ENCODE measurements around the gene CFAP251. TPM values are rescaled to one million over a fixed set of nuclear protein-coding genes. Genes with fewer than 3 reads are reported as not detected.

The CFAP251 gene
- total RNA-seq, 2 donors from 2014 or later: 0.55 to 4.5 TPM

DNA sequence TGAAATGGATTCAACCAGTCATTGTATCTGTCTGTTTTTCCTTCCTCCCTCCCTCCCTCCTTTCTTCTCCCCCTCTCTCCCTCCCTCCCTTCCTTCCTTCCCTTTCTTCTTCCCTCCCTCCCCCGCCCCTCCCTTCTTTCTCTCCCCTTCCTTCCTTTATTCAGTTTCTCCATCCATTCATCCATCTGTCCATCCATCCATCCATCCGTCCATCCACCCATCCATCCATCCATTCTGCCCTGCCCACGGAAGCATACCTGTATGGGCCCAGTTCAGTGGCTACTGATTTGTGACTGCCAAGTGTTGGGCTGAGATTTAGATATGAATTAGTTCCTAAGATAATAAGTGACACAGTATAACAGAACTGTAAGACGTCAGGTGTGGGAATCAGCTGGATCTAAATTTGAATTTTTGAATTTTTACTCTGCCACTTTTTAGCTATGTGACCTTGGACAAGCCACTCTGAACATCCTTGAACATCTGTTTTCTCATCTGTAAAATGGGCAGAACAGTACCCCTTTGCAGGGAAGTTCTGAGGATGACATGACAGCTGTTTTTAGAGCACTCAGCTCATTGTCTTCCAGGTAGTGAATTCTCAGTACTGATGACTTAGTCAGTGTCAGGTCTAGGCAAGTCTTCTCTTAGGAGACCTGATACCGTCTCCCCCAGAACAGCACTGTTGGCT lies 42.9 kb downstream of the CFAP251 start:
- no peaks in the 10 kb centered on the region for H3K4me1 ChIP-seq (replicated peaks)
- DNase-seq (ENCODE audit: low spot score): no peak
- no peak overlapping the region for H3K27ac ChIP-seq
- no peak overlapping the region for H3K4me3 ChIP-seq
- intact Hi-C loops (cut with DNase I): loop anchor here (5.0 kb wide), 1 partner anchor 61 kb away; the partner anchor contains the start of gene BCL7A
- no peaks in the 10 kb centered on the region for H3K9me3 ChIP-seq
- peaks cover 7% of the 10 kb centered on the region for H3K27me3 ChIP-seq (replicated peaks; ENCODE audit: insufficient read depth)
- TF ChIP-seq POLR2A (IDR thresholded peaks at IDR 0.05): no peak
- no peak for TF ChIP-seq POLR2AphosphoS5 (IDR thresholded peaks at IDR 0.05)
- no peak for TF ChIP-seq CTCF (IDR thresholded peaks at IDR 0.05)
- H3K36me3 ChIP-seq: no peaks in the 10 kb centered on the region
- WGBS: 87% methylated on average over 5 of the region's 5 CpGs

GRCh38 chr12:121963341-121964018 lies 45.1 kb downstream of the CFAP251 start:
- 89% methylated on average over 15 of the region's 15 CpGs for WGBS
- intact Hi-C loops (cut with DNase I): loop anchor here (5.0 kb wide), 1 partner anchor 59 kb away; the partner anchor contains the start of gene BCL7A

DNA sequence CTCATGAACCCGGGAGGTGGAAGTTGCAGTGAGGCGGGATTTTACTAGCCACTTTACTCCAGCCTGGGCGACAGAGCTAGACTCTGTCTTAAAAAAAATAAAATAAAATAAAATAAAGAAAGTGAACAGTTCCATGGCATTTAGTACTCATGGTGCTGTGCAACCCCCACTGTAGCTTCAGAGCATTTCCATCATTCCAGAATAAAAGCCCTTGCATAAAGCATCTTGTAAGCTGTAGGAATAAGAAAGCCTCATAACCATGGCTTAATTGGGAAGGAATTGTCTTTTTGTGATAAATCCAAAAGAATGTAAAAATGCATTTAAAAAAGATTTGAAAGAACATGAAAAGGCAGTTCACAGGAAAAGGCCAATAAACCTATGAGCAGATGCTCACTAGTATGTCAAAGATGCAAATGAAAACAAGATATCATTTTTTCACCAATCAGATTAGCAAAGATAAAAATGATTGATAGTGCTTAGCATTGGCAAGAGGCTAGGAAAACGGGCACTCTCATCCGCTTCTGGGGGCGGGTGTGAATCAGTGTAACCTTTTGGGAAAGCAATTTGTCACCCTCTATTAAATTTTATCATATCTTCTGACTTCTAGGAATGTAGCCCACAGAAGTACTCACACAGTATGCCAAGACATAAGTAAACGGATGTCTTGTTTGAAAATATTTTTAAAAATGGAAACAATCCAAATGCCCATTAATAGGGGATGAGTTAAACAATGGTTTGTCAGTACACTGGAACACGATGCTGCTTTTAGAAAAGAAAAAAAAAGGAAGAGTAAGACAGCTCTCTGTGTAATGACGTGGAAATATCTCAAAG lies 46.6 kb downstream of the CFAP251 start:
- H3K27me3 ChIP-seq (replicated peaks; ENCODE audit: insufficient read depth): peaks cover 7% of the 10 kb centered on the region
- WGBS: 16% methylated on average over 9 of the region's 9 CpGs
- no peak overlapping the region for H3K27ac ChIP-seq
- H3K4me3 ChIP-seq: no peak overlapping the region
- no peak for DNase-seq (ENCODE audit: low spot score)
- intact Hi-C loops (cut with DNase I): loop anchor here (5.0 kb wide), 1 partner anchor 57 kb away; the partner anchor contains the start of gene BCL7A
- no peaks in the 10 kb centered on the region for H3K9me3 ChIP-seq
- no peaks in the 10 kb centered on the region for H3K4me1 ChIP-seq (replicated peaks)
- no peaks in the 10 kb centered on the region for H3K36me3 ChIP-seq
- TF ChIP-seq CTCF (IDR thresholded peaks at IDR 0.05) (no peak), POLR2A (IDR thresholded peaks at IDR 0.05) (no peak), POLR2AphosphoS5 (IDR thresholded peaks at IDR 0.05) (peak; percentile 84)

More at GRCh38 chr12:121963341-121964018, 45.1 kb downstream of the CFAP251 start:
- H3K27ac ChIP-seq: no peak overlapping the region
- no peaks in the 10 kb centered on the region for H3K4me1 ChIP-seq (replicated peaks)
- peaks cover 7% of the 10 kb centered on the region for H3K27me3 ChIP-seq (replicated peaks; ENCODE audit: insufficient read depth)
- H3K9me3 ChIP-seq: no peaks in the 10 kb centered on the region
- TF ChIP-seq CTCF (IDR thresholded peaks at IDR 0.05) (no peak), POLR2AphosphoS5 (IDR thresholded peaks at IDR 0.05) (no peak), POLR2A (IDR thresholded peaks at IDR 0.05) (no peak)
- DNase-seq (ENCODE audit: low spot score): no peak
- H3K4me3 ChIP-seq: no peak overlapping the region
- H3K36me3 ChIP-seq: no peaks in the 10 kb centered on the region

- DNase-seq (ENCODE audit: low spot score): no peak
- Histone ChIP-seq H3K4me1 (replicated peaks) (no peaks in the 10 kb centered on the region), H3K27me3 (replicated peaks; ENCODE audit: insufficient read depth) (peaks cover 5% of the 10 kb centered on the region), H3K9me3 (no peaks in the 10 kb centered on the region), H3K27ac (no peak overlapping the region), H3K4me3 (no peak overlapping the region), H3K36me3 (no peaks in the 10 kb centered on the region)
- intact Hi-C loops (cut with DNase I): no loop called here
- WGBS: 93% methylated on average over 5 of the region's 5 CpGs
- TF ChIP-seq CTCF (IDR thresholded peaks at IDR 0.05) (no peak), POLR2AphosphoS5 (IDR thresholded peaks at IDR 0.05) (no peak), POLR2A (IDR thresholded peaks at IDR 0.05) (no peak)
Observed at GRCh38 chr12:121966959-121967358, 48.6 kb downstream of the CFAP251 start.

All from prostate gland (tissue), 2 donors.